Muscle of leg (tissue), 11 donors: ENCODE data around the gene TULP3. TPM values are rescaled to one million over a fixed set of nuclear protein-coding genes. Genes with fewer than 3 reads are reported as not detected.

Source experiments
- DNase-seq: peaks from one replicate; pipeline ENCODE4 v3.0.0; 2013
- H3K27ac ChIP-seq: one replicate; pipeline ENCODE4 v1.5.1; 2013; ENCODE audit warnings: mild to moderate bottlenecking, low read length, control low read depth
- H3K27me3 ChIP-seq: one replicate; pipeline ENCODE4 v1.6.1; 2013; ENCODE audit warnings: low read length; ENCODE audit not compliant: control insufficient read depth, insufficient read depth
- H3K36me3 ChIP-seq: one replicate; pipeline ENCODE4 v1.6.1; 2013; ENCODE audit warnings: low read length; ENCODE audit not compliant: control insufficient read depth, insufficient read depth
- H3K4me1 ChIP-seq: one replicate; pipeline ENCODE4 v1.6.1; 2013; ENCODE audit warnings: low read length; ENCODE audit not compliant: control insufficient read depth, insufficient read depth
- H3K4me3 ChIP-seq: one replicate; pipeline ENCODE4 v1.5.1; 2013; ENCODE audit warnings: low read length, control low read depth
- H3K9me3 ChIP-seq: replicated peaks from 2 replicates; pipeline ENCODE4 v1.6.1; 2013; ENCODE audit warnings: low read depth, low read length; ENCODE audit not compliant: control insufficient read depth
- WGBS: methylation state at CpG from one replicate; pipeline ENCODE4 v1.1.5; 2013; ENCODE audit warnings: missing lambda C conversion rate; ENCODE audit not compliant: insufficient coverage; 5-methylcytosine and 5-hydroxymethylcytosine counted together
- polyA plus RNA-seq, 8 donors: library from polyadenylated mRNA; unstranded; fragments of 120-200 nt; gene quantifications; one replicate each; pipeline versions ENCODE4 v1.2.1 to v1.2.3, GENCODE V29; 2013; ENCODE audit warnings: inconsistent platforms in 1 of 8, low replicate concordance in 1 of 8; ENCODE audit not compliant: insufficient read length in 8 of 8, insufficient read depth in 1 of 8
- total RNA-seq: library from RNA; stranded (reverse); fragments of 120-200 nt; gene quantifications from one replicate; pipeline ENCODE4 v1.2.4, GENCODE V29; 2013

Gene TULP3
- total and polyA plus RNA-seq, 9 donors, result 20.8 to 31.3 (median 28.1) TPM

GRCh38 chr12:2961705-2962104 lies 71.0 kb downstream of the TULP3 start:
- WGBS, result 89% methylated on average over 4 of the region's 5 CpGs

GRCh38 chr12:2963154-2963759 lies 72.6 kb downstream of the TULP3 start:
- Histone ChIP-seq H3K9me3 (no peaks in the 10 kb centered on the region), H3K36me3 (peaks cover 2% of the 10 kb centered on the region), H3K27me3 (peaks cover 11% of the 10 kb centered on the region), H3K4me3 (no peak overlapping the region), H3K27ac (peak overlapping the region; percentile 74), H3K4me1 (peaks cover 35% of the 10 kb centered on the region)
- peak; percentile 59 for DNase-seq
- WGBS, result 31% methylated on average over 2 of the region's 9 CpGs

More at GRCh38 chr12:2961705-2962104, 71.0 kb downstream of the TULP3 start:
- peak overlapping the region; percentile 89 for H3K27ac ChIP-seq
- no peak for DNase-seq
- peak overlapping the region; percentile 70 for H3K4me3 ChIP-seq
- peaks cover 43% of the 10 kb centered on the region for H3K4me1 ChIP-seq
- peaks cover 2% of the 10 kb centered on the region for H3K36me3 ChIP-seq
- H3K27me3 ChIP-seq, result peaks cover 11% of the 10 kb centered on the region
- no peaks in the 10 kb centered on the region for H3K9me3 ChIP-seq

- whole genome bisulfite sequencing, result 55% methylated on average over 13 of the region's 15 CpGs
- Histone ChIP-seq H3K4me3 (no peak overlapping the region), H3K27ac (peak overlapping the region; percentile 74), H3K9me3 (no peaks in the 10 kb centered on the region), H3K4me1 (peaks cover 30% of the 10 kb centered on the region), H3K27me3 (peaks cover 8% of the 10 kb centered on the region), H3K36me3 (peaks cover 7% of the 10 kb centered on the region)
- peak; percentile 22 for DNase-seq
Measured at GRCh38 chr12:2963760-2964292, 73.1 kb downstream of the TULP3 start.

- Histone ChIP-seq H3K27ac (no peak overlapping the region), H3K4me1 (peaks cover 20% of the 10 kb centered on the region), H3K27me3 (no peaks in the 10 kb centered on the region), H3K4me3 (no peak overlapping the region), H3K36me3 (peaks cover 20% of the 10 kb centered on the region), H3K9me3 (no peaks in the 10 kb centered on the region)
- DNase-seq, result no peak
- WGBS, result no CpG with 5 or more reads among the region's 2 CpGs
Measured at GRCh38 chr12:2967651-2968050, 77.0 kb downstream of the TULP3 start.

- 69% methylated on average over 9 of the region's 10 CpGs for WGBS
- no peak overlapping the region for H3K4me3 ChIP-seq
- H3K27me3 ChIP-seq, result no peaks in the 10 kb centered on the region
- H3K4me1 ChIP-seq, result peaks cover 6% of the 10 kb centered on the region
- no peak for DNase-seq
- H3K27ac ChIP-seq, result no peak overlapping the region
- peaks cover 20% of the 10 kb centered on the region for H3K36me3 ChIP-seq
- no peaks in the 10 kb centered on the region for H3K9me3 ChIP-seq
Measured at GRCh38 chr12:2970744-2971143, 80.1 kb downstream of the TULP3 start.

GRCh38 chr12:2973566-2973965 lies 82.9 kb downstream of the TULP3 start:
- H3K9me3 ChIP-seq, result no peaks in the 10 kb centered on the region
- 84% methylated on average over 9 of the region's 9 CpGs for WGBS
- no peak overlapping the region for H3K4me3 ChIP-seq
- H3K4me1 ChIP-seq, result peaks cover 18% of the 10 kb centered on the region
- H3K36me3 ChIP-seq, result peaks cover 16% of the 10 kb centered on the region
- no peaks in the 10 kb centered on the region for H3K27me3 ChIP-seq
- no peak overlapping the region for H3K27ac ChIP-seq
- DNase-seq, result no peak

- H3K27me3 ChIP-seq, result no peaks in the 10 kb centered on the region
- H3K4me3 ChIP-seq, result no peak overlapping the region
- peak; percentile 38 for DNase-seq
- peaks cover 12% of the 10 kb centered on the region for H3K36me3 ChIP-seq
- H3K9me3 ChIP-seq, result no peaks in the 10 kb centered on the region
- WGBS, result 45% methylated on average over 7 of the region's 10 CpGs
- H3K27ac ChIP-seq, result peak overlapping the region; percentile 59
- peaks cover 18% of the 10 kb centered on the region for H3K4me1 ChIP-seq
Measured at GRCh38 chr12:2974560-2974971, 83.9 kb downstream of the TULP3 start.

- no peak overlapping the region for H3K27ac ChIP-seq
Measured at GRCh38 chr12:2976581-2976996, 85.9 kb downstream of the TULP3 start.

GRCh38 chr12:2977776-2978175 lies 87.1 kb downstream of the TULP3 start:
- H3K4me1 ChIP-seq, result peaks cover 37% of the 10 kb centered on the region
- 78% methylated on average over 3 of the region's 5 CpGs for WGBS
- H3K9me3 ChIP-seq, result no peaks in the 10 kb centered on the region
- H3K27me3 ChIP-seq, result no peaks in the 10 kb centered on the region
- no peak overlapping the region for H3K4me3 ChIP-seq
- no peak for DNase-seq
- no peak overlapping the region for H3K27ac ChIP-seq
- peaks cover 21% of the 10 kb centered on the region for H3K36me3 ChIP-seq

More at GRCh38 chr12:2976581-2976996, 85.9 kb downstream of the TULP3 start:
- Histone ChIP-seq H3K9me3 (no peaks in the 10 kb centered on the region), H3K4me1 (peaks cover 25% of the 10 kb centered on the region), H3K36me3 (peaks cover 17% of the 10 kb centered on the region), H3K27me3 (no peaks in the 10 kb centered on the region), H3K4me3 (no peak overlapping the region)
- no peak for DNase-seq
- 53% methylated on average over 2 of the region's 6 CpGs for WGBS

- no peak for DNase-seq
- Histone ChIP-seq H3K4me3 (no peak overlapping the region), H3K27me3 (no peaks in the 10 kb centered on the region), H3K36me3 (peaks cover 27% of the 10 kb centered on the region), H3K4me1 (peaks cover 37% of the 10 kb centered on the region), H3K9me3 (no peaks in the 10 kb centered on the region), H3K27ac (no peak overlapping the region)
- 94% methylated on average over 2 of the region's 4 CpGs for WGBS
Measured at GRCh38 chr12:2979806-2980205, 89.1 kb downstream of the TULP3 start.
